ENCODE results near the gene FAM222A. TPM values are rescaled to one million over a fixed set of nuclear protein-coding genes. Genes with fewer than 3 reads are reported as not detected.

The FAM222A gene
- total RNA-seq, 1 experiment from 2014 or later: 12.8 TPM

GRCh38 chr12:109768901-109769670 lies 55.5 kb downstream of the FAM222A start:
- H3K27ac ChIP-seq (ENCODE audit: low read length): no peak overlapping the region
- intact Hi-C loops (cut with micrococcal nuclease; ENCODE audit: unreplicated experiment): no loop called here
- no peak for DNase-seq (ENCODE audit: low read depth, low spot score)
- TF ChIP-seq REST (IDR thresholded peaks at IDR 0.05; ENCODE audit: insufficient read depth in 1 of 2, low read depth in 2 of 2, low read length in 1 of 2): no peak
- no peak for TF ChIP-seq TCF7L2 (IDR thresholded peaks at IDR 0.05; ENCODE audit: low read depth, low read length)
- TF ChIP-seq SIN3A (IDR thresholded peaks at IDR 0.05; ENCODE audit: borderline replicate concordance, insufficient read depth, low read depth, low read length): no peak
- TF ChIP-seq CTCF (IDR thresholded peaks at IDR 0.05): no peak
- no peak for TF ChIP-seq POLR2AphosphoS5 (IDR thresholded peaks at IDR 0.05; ENCODE audit: low read depth, low read length)
- H3K4me3 ChIP-seq (ENCODE audit: low read depth in 2 of 2, low read length in 2 of 2): no peak overlapping the region
- peaks cover 8% of the 10 kb centered on the region for H3K4me1 ChIP-seq (ENCODE audit: control insufficient read depth, insufficient read depth, low read length)
- no peaks in the 10 kb centered on the region for H3K9me3 ChIP-seq (ENCODE audit: control insufficient read depth, insufficient read depth, low read depth, low read length)
- POLR2A ChIA-PET: interaction anchor here (0.7 kb wide), 1 partner anchor 21 kb away, joined by 4 read pairs; no protein-coding TSS in a partner anchor
- in situ Hi-C loops (cut with HindIII; ENCODE audit: low pct_unique_long_range_greater_than_20kb, low sequenced_read_pairs): no loop called here
- H3K36me3 ChIP-seq (ENCODE audit: control insufficient read depth, insufficient read depth, low read length): no peaks in the 10 kb centered on the region
- no TSS peak for BruUV-seq (replicated peaks)
- H3K27me3 ChIP-seq (ENCODE audit: control insufficient read depth, insufficient read depth, low read length): no peaks in the 10 kb centered on the region
- no peak for ATAC-seq
- CTCF ChIA-PET: no interaction called here

- Histone ChIP-seq H3K4me1 (ENCODE audit: control insufficient read depth, insufficient read depth, low read length) (peaks cover 8% of the 10 kb centered on the region), H3K36me3 (ENCODE audit: control insufficient read depth, insufficient read depth, low read length) (no peaks in the 10 kb centered on the region), H3K9me3 (ENCODE audit: control insufficient read depth, insufficient read depth, low read depth, low read length) (no peaks in the 10 kb centered on the region), H3K27me3 (ENCODE audit: control insufficient read depth, insufficient read depth, low read length) (no peaks in the 10 kb centered on the region), H3K27ac (ENCODE audit: low read length) (no peak overlapping the region), H3K4me3 (ENCODE audit: low read depth in 2 of 2, low read length in 2 of 2) (no peak overlapping the region)
- DNase-seq (ENCODE audit: low read depth, low spot score) (no peak), ATAC-seq (no peak)
- intact Hi-C loops (cut with micrococcal nuclease; ENCODE audit: unreplicated experiment) (loop anchor here (10.0 kb wide), 1 partner anchor 335 kb away; no protein-coding TSS in a partner anchor), in situ Hi-C loops (cut with HindIII; ENCODE audit: low pct_unique_long_range_greater_than_20kb, low sequenced_read_pairs) (no loop called here)
- CTCF ChIA-PET: no interaction called here
- POLR2A ChIA-PET: interaction anchor here (0.6 kb wide), 1 partner anchor 168 kb away, joined by 14 read pairs; no protein-coding TSS in a partner anchor
- TF ChIP-seq CTCF (IDR thresholded peaks at IDR 0.05) (no peak), REST (IDR thresholded peaks at IDR 0.05; ENCODE audit: insufficient read depth in 1 of 2, low read depth in 2 of 2, low read length in 1 of 2) (no peak), TCF7L2 (IDR thresholded peaks at IDR 0.05; ENCODE audit: low read depth, low read length) (no peak), SIN3A (IDR thresholded peaks at IDR 0.05; ENCODE audit: borderline replicate concordance, insufficient read depth, low read depth, low read length) (no peak), POLR2AphosphoS5 (IDR thresholded peaks at IDR 0.05; ENCODE audit: low read depth, low read length) (no peak)
- no TSS peak for BruUV-seq (replicated peaks)
Observed at GRCh38 chr12:109770104-109770860, 56.7 kb downstream of the FAM222A start.
